Astrocyte of the cerebellum (primary cell): ENCODE measurements around the gene ARHGEF10L.

Experiments used
- DNase-seq: peaks from one replicate; pipeline ENCODE4 v3.0.0-alpha.2; 2011; ENCODE audit warnings: low read depth
- H3K4me3 ChIP-seq: 2 replicates; pipeline ENCODE4 v1.5.1; 2011; ENCODE audit warnings: mild to moderate bottlenecking, low read depth, low read length, moderate library complexity
- CTCF ChIP-seq: IDR thresholded peaks from 2 replicates; pipeline ENCODE4 v1.5.1; 2012; ENCODE audit warnings: low read length, low read depth, moderate library complexity, mild to moderate bottlenecking; ENCODE audit errors: missing control alignments
- in situ Hi-C: cut with HindIII; loops from 2 replicates; pipeline ENCODE4 v1.10.0; 2017; ENCODE audit warnings: low sequenced_read_pairs

ARHGEF10L gene

DNA sequence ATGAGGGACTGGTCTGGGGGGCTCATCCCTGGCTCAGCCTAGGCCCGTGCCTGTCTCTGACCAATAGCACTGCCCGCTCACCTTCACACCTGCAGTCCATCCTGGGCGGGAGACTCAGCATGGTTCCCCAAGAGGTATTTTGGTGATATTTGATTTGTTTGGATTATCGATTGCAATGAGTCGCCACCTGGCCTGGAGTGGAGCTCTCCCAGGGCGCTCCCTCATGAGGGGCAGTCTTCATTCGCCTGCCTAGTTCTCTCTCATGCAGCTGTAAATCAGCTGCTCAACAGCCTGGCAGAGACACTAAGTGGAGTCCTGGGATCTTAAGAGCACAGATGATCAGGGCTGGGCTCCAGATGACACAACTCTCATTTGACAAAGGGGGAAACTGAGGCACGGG, 125.6 kb downstream of the ARHGEF10L start:
- H3K4me3 ChIP-seq = no peak overlapping the region
- TF ChIP-seq CTCF = no peak
- in situ Hi-C loops = no loop called here
- DNase-seq = no peak

DNA sequence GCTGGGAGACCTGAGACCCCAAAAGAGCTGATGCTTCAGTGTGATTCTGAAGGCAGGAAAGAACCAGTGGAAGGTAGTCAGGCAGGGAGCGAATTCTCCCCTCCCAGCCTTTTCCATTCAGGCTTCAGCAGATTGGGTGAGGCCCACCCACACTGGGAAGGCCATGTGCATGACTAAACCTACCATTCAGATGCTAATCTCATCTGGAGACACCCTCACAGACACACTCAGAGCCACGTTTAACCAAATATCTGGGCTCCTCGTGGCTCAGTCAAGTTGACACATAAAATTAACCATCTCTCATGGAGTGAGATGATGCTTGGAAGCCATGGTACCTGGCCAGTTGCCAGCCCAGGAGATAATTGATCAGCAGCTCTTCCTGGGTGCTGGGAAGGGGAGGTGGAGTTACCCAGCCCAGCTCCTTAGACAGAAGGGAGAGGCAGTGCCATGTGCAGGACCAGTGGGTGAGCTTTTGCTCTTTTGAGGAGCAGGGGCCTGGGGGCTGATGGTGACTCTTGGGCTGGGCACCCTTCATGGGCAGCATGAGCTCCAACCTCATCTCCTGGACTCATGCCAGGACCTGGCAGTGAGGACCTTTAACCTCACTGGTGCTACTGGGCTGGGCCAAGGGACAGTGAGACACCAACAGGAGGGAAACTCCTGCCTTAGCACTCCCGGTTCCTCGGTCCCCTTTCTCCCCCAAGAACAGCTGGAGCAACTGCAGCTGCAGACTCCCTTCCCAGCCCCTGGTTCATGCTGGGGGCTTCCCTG, 126.6 kb downstream of the ARHGEF10L start:
- TF ChIP-seq CTCF = no peak
- DNase-seq = no peak
- in situ Hi-C loops = no loop called here
- H3K4me3 ChIP-seq = no peak overlapping the region

GRCh38 chr1:17667641-17668040, 128.1 kb downstream of the ARHGEF10L start:
- no peak for TF ChIP-seq CTCF
- no peak overlapping the region for H3K4me3 ChIP-seq
- no peak for DNase-seq
- in situ Hi-C loops = no loop called here

DNA sequence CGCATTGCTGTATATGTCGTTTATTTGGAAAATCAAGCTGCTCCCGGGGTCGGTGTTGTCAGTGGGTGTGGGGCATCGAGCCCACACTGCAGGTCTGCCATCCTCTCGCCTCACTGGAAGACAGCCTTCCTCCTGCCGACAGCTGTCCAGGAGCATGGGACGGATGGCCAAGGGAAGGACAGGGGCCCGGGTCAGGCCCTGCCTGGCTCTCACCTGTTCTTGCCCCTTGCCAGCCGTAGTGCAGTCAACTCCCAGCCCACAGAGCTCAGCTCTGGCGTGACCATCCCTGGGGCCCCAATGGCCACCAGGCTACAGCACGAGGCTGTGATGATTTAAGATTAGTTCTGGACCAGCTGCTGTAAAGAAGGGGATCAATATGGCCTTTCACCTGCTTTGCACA, 128.7 kb downstream of the ARHGEF10L start:
- in situ Hi-C loops = no loop called here
- no peak for DNase-seq
- H3K4me3 ChIP-seq = no peak overlapping the region
- TF ChIP-seq CTCF = no peak

DNA sequence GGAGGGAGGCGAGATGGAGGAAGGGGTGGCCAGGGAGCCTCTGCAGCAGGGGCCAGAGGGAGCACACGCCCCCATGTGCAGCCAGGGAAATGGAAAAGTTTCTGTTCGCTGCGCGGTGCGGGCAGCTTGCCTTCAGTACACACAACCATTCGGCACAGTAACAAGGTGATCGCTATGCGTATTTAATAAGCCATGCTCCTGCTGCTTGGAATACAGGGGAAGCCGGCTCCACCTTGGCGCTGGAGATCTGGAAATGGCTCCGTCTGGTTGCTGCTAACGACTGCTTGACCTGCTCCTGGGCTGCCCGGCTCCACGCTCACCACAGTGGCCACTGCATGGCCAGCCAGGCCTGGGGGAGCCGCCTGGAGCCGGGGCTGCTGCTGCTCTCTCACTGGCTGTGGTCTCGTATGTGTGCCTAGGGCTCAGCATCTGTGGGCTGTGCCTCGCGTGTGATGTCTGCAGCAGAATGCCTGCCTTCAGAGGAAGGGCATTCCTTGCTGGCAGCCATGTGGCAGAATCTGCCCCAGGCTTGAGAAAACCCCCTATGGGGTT, 129.2 kb downstream of the ARHGEF10L start:
- in situ Hi-C loops = no loop called here
- no peak overlapping the region for H3K4me3 ChIP-seq
- no peak for DNase-seq
- TF ChIP-seq CTCF = no peak

DNA sequence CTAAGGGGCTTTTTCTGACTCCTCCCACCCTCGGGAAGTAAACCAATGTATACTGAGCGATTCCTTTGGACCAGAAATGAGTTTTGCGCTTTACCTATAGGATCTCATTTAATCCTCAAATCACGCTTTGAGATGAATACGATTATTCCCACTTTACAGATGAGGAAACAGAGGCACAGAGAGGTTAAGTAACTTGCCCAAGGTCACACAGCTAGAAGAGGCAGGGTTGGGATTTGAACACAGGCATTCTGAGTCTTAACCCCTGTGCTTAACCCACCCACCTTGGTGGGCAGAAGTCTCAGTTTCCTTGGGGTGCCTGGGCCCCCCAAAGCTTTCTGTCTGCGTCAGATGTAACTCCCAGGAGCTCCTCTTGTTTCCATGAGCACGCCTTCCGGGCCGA, 129.8 kb downstream of the ARHGEF10L start:
- in situ Hi-C loops = no loop called here
- TF ChIP-seq CTCF = no peak
- no peak for DNase-seq
- H3K4me3 ChIP-seq = no peak overlapping the region
